GM19043 (cell line): ENCODE data around the gene SCN5A.

Experiments
- ATAC-seq: cut with Tn5 transposase; IDR thresholded peaks from one replicate; pipeline ENCODE4 v1.9.1; 2021; ENCODE audit warnings: low read depth; ENCODE audit not compliant: unreplicated experiment

SCN5A gene

DNA sequence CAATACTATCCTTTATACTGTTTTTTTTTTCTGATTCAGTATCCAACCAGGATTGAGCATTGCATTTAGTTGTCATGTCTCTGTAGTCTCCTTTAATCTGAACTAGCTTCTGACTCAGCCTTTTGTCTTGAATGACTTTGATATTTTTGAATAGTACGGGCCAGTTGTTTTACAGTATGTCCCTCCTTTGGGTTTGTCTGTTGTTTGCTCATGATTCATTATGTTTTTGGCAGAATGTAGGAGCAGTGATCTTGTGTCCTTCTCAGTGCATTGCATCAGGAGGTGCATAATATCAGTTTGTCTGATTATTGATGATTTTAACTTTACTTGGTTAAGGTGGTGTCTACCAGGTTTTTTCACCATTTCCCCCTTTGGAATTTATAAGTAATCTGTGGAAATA, 132.8 kb downstream of the SCN5A start:
- ATAC-seq, result no peak

DNA sequence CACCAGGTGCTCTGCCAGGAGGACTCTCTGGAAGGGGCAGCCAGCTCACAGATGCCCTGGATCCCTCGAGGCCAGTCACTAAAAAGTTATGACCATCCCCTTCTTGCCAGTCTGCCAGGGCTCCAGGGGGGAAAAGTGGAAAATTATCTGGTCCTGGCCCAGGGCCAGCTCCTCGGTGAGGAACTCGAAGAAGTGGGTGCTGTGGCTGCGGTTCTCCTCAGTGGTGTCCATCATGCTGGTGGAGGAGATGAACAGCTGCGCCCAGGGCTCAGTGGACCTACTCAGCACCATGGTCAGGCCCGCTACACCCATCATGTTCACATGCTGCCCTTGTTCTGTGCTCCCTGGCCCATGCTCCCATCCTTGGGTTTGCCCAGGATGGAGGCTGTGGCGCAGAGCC, 134.1 kb downstream of the SCN5A start:
- no peak for ATAC-seq

DNA sequence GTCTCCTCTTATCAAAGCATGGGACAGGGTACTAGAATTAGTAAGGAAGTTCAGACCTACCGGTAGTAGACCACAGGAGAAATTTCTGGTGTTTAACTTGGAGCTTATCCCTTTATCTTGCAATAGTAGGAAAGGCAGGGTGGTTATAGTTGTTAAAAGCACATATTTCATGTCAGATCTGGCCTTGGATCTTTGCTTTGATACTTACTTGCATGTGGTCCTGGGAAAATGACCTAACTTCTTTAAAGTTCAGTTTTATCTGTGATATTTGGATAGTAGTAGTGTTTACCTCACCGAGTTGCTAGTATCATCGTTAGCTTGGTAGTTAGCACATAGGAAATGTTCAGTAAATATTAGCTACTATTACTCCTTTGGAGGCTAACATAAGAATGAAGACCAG, 137.9 kb downstream of the SCN5A start:
- no peak for ATAC-seq

DNA sequence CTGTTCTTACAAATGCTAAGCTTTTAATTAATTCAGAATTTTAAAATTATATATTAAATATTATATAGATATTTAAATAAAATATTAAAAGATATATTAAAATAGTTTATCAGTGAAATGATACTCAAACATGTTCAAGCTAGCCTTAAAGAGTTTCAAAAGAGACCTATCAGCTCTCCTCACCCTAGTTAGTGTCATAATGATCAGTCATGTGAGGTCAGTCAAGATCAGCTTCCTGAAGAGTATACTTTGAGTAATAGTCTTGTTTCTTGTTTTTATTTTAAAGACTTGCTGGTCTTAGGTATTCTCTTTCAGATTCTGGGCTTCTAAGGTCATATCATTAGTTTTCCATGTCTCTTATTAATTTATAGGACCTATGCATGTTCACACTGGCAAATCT, 138.9 kb downstream of the SCN5A start:
- no peak for ATAC-seq

DNA sequence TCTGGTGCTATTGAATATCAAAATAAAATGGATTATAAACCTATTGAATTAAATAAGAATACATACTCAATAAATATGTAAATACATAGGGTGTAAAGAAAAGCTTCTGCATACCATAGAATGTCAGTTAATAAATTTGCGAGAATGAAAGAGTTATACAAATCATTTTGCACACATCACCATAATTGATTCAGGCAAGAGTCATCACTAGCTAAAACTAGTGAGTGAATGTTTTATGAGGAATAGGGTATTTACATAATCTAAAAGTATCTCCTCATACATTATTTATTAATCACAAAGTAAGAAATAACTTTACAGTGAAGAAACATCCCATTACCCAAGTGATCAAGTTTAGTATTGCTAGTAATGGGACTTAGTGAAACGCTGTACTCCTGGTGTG, 139.8 kb downstream of the SCN5A start:
- no peak for ATAC-seq

DNA sequence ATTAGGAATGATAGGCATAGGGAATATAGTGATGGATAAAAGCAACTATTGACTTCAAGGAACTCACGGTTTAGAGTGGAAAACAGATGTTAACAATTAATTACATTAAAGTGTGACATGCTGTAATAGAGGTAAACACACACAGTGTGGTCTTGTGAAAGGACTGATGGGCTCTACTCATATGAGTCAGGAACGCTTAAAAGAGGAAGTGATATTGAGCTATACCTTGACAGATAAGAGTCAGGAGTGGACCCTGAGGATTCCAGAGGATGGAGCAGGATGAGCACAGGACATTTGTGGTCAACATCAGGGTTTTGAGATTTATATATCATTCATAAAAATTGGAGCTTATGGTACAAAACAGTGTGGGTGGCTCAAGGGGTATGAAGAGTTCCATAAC, 142.4 kb downstream of the SCN5A start:
- peak; percentile 100 for ATAC-seq

DNA sequence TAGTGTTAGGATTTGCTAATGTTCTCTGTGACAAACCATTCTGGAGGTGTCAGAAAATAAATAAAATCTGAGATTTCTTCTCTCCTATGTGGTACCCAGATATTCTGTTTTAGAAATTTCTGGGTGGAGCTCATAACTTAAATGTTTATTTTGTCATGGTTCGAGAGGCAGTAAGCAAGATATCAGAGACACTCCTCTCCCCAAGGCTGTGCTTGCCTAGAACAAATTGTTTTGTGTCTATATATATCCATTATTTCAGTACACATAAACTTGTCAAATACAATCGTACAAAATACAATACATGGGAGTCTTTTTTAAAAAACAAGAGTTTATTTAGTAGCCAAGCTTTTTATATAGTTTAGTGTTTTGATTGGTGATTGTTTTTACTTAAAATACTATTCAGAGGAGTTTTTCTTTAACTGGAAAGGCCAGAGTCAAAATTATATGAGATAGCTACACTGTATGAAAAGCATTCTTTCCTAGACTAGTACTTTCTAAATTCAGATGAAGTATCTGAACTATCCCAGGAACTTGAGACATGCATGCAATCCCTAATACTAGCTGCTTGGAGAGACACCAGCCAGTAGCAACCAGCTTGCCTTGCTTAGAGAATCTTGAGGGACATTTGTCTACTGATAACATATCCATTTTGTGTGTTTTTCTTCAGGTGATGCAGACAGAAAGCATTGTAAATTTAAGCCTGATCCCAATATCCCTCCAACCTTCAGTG, 148.6 kb downstream of the SCN5A start:
- no peak for ATAC-seq
